Measurements from ENCODE around the gene PROM2.

PROM2 gene

DNA sequence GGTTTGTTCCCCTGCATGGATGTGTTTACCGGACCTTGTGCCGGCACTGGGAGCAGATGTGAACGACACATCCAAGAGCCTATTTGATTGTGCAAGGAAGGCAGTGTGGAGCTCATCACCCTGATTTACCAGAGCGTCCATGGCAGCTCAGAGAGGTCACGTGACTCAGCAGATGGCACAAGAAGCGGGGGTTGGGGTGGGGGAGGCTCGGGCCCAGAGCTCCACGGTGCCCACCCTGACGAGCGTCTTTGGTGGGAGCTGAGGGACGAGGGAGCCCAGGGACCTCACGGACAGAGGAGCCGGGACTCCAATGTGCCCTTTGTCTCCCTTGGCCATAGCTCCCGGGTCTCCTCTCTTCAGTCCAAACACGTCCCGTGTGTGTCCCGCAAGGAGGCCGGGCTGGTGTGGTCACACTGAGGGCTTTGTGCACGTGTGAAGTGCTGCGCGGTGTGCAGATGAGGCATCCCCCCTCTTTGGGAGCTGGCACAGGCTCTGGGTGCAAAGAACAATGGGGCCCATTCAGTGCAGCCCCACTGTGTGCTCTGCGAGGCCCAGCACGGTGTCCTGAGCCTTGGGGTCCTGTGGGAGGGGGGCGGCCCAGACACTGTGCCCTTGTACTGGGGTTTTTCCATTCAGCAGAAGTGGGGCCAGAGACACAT lies 38.4 kb downstream of the PROM2 start:
- H3K27ac ChIP-seq (ENCODE audit: low read length), result no peak overlapping the region
- no peaks in the 10 kb centered on the region for H3K27me3 ChIP-seq (ENCODE audit: control insufficient read depth, insufficient read depth, low read length)
- H3K9ac ChIP-seq (ENCODE audit: low read length), result no peak overlapping the region
- no peaks in the 10 kb centered on the region for H3K36me3 ChIP-seq (ENCODE audit: control insufficient read depth, low read depth, low read length)
- no peaks in the 10 kb centered on the region for H3K9me3 ChIP-seq (ENCODE audit: control insufficient read depth, low read depth, low read length)
- no peak overlapping the region for H3K4me3 ChIP-seq (ENCODE audit: low read length)
- no peaks in the 10 kb centered on the region for H3K4me1 ChIP-seq (ENCODE audit: control insufficient read depth, low read depth, low read length)

DNA sequence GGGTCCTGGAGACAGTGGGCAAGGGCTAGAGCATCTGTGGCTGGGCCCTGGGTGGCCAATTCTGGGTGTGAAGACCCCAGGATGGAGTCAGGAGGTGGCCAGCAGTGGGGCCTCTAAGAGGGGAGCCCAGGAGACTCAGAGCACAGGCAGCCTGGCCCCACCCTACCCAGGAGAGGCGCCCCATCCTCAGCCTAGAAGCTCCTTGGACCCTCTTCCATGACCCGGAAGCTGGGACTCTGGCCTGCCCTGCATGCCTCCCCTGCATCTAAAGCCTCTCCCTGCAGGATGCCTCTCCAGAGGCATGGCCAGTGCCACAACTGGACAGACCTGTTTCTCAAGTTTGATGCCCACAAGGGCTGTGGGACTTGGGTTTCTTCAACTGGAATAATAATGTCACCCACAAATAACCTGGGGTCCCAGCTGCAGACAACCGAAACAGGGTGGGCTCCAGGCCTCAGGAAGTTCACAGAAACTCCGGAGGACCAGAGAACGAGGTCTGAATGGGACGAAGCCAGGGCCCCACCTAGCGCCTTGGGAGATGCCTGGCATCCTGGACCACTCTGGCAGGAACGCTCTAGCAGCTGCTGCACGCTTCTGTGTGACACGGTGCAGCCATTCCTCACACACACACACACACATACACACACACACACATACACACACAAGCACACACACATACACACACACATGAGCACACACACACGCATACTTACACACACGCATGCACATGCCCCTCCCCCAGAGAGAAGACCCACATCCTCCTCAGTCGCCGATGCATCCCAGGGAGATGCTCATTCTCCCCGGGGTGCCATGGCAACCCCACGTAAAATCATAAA lies 39.3 kb downstream of the PROM2 start:
- H3K36me3 ChIP-seq (ENCODE audit: control insufficient read depth, low read depth, low read length), result no peaks in the 10 kb centered on the region
- H3K4me3 ChIP-seq (ENCODE audit: low read length), result no peak overlapping the region
- no peak overlapping the region for H3K27ac ChIP-seq (ENCODE audit: low read length)
- H3K4me1 ChIP-seq (ENCODE audit: control insufficient read depth, low read depth, low read length), result no peaks in the 10 kb centered on the region
- no peaks in the 10 kb centered on the region for H3K9me3 ChIP-seq (ENCODE audit: control insufficient read depth, low read depth, low read length)
- H3K27me3 ChIP-seq (ENCODE audit: control insufficient read depth, insufficient read depth, low read length), result no peaks in the 10 kb centered on the region
- H3K9ac ChIP-seq (ENCODE audit: low read length), result no peak overlapping the region

DNA sequence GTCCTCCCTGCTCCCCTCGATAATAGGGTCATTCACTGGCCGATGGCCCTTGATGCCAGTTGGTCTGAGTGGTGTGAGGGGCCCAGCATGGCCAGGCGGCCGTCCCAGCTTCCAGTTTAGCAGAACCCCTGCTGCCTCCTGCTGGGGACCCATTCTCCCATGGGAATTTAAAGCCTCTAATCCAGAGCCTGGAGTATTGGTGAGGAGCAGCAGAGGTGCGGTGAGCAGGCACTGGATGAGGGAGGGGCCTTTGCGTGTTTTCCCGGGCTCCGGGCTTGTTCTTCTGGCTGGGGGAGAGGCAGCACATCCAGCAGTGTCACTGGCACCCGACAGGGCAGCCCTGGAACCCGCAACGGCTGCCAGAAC lies 40.3 kb downstream of the PROM2 start:
- H3K4me3 ChIP-seq (ENCODE audit: low read length), result no peak overlapping the region
- no peaks in the 10 kb centered on the region for H3K9me3 ChIP-seq (ENCODE audit: control insufficient read depth, low read depth, low read length)
- no peak overlapping the region for H3K9ac ChIP-seq (ENCODE audit: low read length)
- no peak overlapping the region for H3K27ac ChIP-seq (ENCODE audit: low read length)
- no peaks in the 10 kb centered on the region for H3K4me1 ChIP-seq (ENCODE audit: control insufficient read depth, low read depth, low read length)
- no peaks in the 10 kb centered on the region for H3K27me3 ChIP-seq (ENCODE audit: control insufficient read depth, insufficient read depth, low read length)
- no peaks in the 10 kb centered on the region for H3K36me3 ChIP-seq (ENCODE audit: control insufficient read depth, low read depth, low read length)

DNA sequence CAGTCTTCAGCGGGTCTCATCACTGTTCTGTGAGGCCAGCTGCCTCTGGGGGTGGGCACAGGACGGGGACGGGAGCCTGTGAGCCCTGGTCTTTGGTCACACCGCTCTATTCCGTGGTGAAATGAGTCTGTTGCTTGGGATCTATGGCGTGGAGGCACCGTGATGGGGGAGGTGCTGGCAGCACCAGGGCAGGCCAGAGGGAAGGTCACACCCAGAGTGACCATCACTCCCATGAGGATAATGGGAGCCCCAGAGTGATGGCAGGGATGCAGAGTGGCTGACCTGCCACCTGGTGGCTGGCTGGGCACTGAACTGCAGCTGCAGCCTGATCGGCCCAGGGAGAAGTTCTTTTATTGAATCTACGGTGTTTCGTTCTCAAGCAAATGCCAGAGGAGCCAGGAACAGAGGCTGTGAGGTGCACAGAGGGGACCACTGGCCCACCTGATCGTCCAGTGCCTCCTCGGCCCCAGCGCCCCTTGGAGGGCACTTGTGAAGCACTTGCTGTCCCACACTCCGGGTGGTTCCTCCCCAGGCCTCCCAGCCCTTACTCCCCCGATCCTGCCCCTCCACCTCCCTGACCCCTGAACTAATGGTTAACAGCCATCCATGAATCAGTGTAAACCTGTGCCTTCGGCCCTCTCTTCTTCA lies 40.8 kb downstream of the PROM2 start:
- H3K4me1 ChIP-seq (ENCODE audit: control insufficient read depth, low read depth, low read length), result no peaks in the 10 kb centered on the region
- H3K9me3 ChIP-seq (ENCODE audit: control insufficient read depth, low read depth, low read length), result no peaks in the 10 kb centered on the region
- H3K9ac ChIP-seq (ENCODE audit: low read length), result no peak overlapping the region
- no peak overlapping the region for H3K4me3 ChIP-seq (ENCODE audit: low read length)
- no peaks in the 10 kb centered on the region for H3K27me3 ChIP-seq (ENCODE audit: control insufficient read depth, insufficient read depth, low read length)
- H3K36me3 ChIP-seq (ENCODE audit: control insufficient read depth, low read depth, low read length), result no peaks in the 10 kb centered on the region
- no peak overlapping the region for H3K27ac ChIP-seq (ENCODE audit: low read length)

DNA sequence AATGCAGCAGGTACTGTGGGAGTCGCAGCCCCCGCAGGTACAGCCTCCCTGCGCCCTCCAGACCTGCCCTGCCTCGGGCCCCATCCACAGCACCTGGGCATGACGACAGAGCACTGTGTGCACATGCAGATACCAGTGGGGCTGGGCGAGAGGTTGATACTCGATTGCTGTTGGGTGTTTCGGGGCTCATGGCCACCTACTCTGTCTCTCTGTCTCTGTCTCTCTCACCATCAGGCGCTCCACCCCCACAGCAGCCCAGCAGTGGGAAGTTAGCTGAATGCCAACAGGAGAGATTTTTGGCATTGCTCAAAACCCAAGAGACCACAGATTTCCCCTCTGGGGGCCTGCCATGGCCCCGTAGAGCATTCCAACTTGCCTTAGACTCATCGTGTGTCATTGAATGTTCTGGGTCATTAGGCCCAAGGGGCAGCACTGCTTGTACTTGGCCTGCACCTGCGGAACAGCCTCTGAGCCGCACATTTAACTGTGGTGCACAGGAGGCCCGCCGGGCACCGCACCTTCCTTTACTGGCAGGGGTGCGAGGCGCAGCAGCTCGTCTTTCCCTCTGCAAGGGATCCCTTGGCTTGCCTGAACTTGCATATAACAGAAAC lies 41.7 kb downstream of the PROM2 start:
- Histone ChIP-seq H3K4me3 (ENCODE audit: low read length) (no peak overlapping the region), H3K27me3 (ENCODE audit: control insufficient read depth, insufficient read depth, low read length) (no peaks in the 10 kb centered on the region), H3K9me3 (ENCODE audit: control insufficient read depth, low read depth, low read length) (no peaks in the 10 kb centered on the region), H3K9ac (ENCODE audit: low read length) (no peak overlapping the region), H3K27ac (ENCODE audit: low read length) (no peak overlapping the region), H3K4me1 (ENCODE audit: control insufficient read depth, low read depth, low read length) (no peaks in the 10 kb centered on the region), H3K36me3 (ENCODE audit: control insufficient read depth, low read depth, low read length) (no peaks in the 10 kb centered on the region)

DNA sequence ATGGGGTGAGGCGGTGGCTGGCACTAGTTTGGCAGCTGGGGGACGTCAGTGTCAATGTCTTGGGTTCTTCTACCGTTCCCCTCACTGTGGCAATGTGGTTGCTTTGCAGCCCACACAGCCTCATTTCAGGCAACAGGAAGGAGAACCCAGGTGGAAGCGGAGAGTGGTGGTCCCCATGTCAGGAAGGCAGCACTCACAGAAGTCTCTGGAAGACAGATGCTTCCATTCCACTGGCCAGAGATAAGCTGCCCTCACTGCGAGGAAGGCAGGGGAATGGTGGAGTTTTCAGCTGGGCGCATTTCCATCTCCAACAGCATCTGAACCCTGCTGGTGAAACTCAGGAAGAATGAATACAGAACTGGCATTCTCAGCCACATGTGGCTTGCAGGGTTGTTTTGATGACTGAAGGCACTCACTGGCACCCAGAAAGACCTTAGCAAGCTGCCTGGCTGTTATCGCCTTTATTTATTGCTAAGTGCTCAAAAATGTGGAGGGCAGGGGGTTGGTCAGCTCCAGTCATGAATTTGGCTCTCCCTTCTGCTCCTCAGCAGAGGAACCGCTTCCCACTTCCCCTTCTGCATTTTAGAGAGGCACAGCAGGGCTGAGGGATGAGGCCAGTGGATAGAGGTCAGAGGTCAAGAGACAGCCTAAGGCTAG lies 42.3 kb downstream of the PROM2 start:
- Histone ChIP-seq H3K27me3 (ENCODE audit: control insufficient read depth, insufficient read depth, low read length) (no peaks in the 10 kb centered on the region), H3K4me3 (ENCODE audit: low read length) (no peak overlapping the region), H3K9me3 (ENCODE audit: control insufficient read depth, low read depth, low read length) (no peaks in the 10 kb centered on the region), H3K36me3 (ENCODE audit: control insufficient read depth, low read depth, low read length) (no peaks in the 10 kb centered on the region), H3K9ac (ENCODE audit: low read length) (no peak overlapping the region), H3K27ac (ENCODE audit: low read length) (no peak overlapping the region), H3K4me1 (ENCODE audit: control insufficient read depth, low read depth, low read length) (no peaks in the 10 kb centered on the region)

DNA sequence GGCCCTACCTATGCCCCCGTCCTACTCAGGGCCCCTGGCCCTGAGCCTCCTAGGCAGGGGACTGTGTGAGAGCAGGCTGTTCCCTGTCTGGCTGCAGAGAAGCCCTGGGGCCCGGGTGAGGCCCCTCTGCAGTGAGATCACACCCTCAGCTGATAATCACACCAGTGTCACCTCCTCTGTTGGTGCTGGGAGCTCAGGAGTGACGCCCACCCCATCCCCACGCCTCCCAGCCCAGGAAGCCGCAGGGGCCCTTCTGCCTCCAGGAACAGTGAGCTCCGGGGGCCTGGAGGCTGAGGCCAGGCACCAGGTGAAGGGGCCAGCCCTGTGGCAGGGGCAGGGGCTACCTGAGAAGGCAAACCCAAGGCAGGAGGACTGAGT lies 42.9 kb downstream of the PROM2 start:
- H3K27me3 ChIP-seq (ENCODE audit: control insufficient read depth, insufficient read depth, low read length), result no peaks in the 10 kb centered on the region

DNA sequence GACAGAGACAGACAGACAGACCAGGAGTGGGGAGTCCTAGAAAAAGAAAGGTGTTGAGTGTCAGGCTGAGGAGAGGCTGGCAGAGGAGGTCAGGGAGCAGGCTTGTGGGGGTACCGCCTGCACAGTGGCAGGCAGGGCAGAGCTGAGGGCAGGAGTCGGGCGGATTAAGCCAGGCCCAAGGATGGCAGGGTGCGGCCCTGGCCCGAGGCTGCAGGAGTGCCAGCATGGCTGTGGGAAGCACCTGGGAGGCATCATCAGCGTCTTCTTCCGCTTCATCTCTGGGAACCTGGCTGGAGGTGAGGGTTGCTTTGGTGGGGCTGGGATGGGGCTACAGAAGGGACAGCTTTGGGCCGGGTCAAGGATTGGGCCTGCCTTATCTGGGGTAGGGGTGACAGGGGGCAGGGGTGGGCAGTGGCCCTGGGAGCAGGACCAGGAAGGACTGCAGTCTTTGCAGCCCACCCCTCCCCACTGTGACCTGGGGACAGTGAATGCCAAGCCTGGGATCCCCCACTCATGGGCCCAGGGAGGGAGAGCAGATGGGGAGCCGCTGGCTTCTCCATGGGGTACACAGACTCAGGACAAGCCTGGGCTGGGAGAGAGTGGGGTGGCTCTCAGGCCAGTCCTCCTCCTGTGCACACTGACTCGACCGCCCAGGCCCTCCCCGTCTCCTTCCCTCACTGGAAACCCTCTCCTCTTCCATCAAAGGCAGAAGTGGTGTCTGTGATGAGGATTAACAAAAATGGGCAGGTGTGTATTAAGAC lies 43.6 kb downstream of the PROM2 start:
- Histone ChIP-seq H3K4me3 (ENCODE audit: low read length) (no peak overlapping the region), H3K9ac (ENCODE audit: low read length) (no peak overlapping the region), H3K4me1 (ENCODE audit: control insufficient read depth, low read depth, low read length) (no peaks in the 10 kb centered on the region), H3K27ac (ENCODE audit: low read length) (no peak overlapping the region), H3K27me3 (ENCODE audit: control insufficient read depth, insufficient read depth, low read length) (no peaks in the 10 kb centered on the region), H3K9me3 (ENCODE audit: control insufficient read depth, low read depth, low read length) (no peaks in the 10 kb centered on the region), H3K36me3 (ENCODE audit: control insufficient read depth, low read depth, low read length) (no peaks in the 10 kb centered on the region)

More for the DNA sequence above, 42.9 kb downstream of the PROM2 start:
- no peaks in the 10 kb centered on the region for H3K9me3 ChIP-seq (ENCODE audit: control insufficient read depth, low read depth, low read length)
- no peaks in the 10 kb centered on the region for H3K36me3 ChIP-seq (ENCODE audit: control insufficient read depth, low read depth, low read length)
- no peak overlapping the region for H3K27ac ChIP-seq (ENCODE audit: low read length)
- no peak overlapping the region for H3K9ac ChIP-seq (ENCODE audit: low read length)
- no peak overlapping the region for H3K4me3 ChIP-seq (ENCODE audit: low read length)
- no peaks in the 10 kb centered on the region for H3K4me1 ChIP-seq (ENCODE audit: control insufficient read depth, low read depth, low read length)

DNA sequence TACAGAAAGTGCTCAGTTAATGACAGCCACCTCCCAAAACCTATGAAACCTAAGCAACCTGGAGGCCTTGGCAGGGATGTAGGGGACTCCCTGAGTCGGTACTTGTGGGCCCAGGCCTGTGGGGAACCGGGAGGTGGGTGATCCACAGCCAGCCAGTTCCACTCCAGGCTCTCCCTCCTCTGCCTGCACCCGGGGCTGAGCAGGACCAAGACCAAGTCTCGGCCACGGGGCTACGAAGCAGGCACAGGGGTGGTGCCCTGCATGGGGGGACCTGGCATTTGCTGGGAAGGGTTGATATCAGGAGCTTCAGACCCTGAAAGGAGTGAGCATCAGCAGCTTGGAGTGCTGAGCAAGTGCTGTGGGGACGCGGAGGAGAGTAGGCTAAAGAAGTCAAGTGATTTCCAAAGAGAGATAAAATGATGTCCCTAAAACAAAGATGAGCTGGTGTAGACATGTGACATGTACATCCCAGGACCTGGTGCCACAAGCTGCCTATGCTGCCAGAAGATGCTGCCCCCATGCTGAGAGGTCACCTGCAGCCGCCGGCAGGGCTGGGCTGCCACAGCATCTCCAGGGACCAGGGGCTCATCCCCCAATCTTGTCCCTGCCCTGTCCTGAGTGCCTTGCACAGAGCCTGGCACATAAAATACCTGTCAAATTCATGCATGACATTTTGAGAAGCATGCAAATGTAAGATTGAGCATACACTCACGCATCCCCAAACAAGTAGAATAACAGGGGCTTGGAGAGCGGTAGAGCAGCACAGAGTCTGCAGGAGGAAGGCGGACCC lies 44.4 kb downstream of the PROM2 start:
- no peak overlapping the region for H3K9ac ChIP-seq (ENCODE audit: low read length)
- H3K27ac ChIP-seq (ENCODE audit: low read length), result no peak overlapping the region
- H3K4me1 ChIP-seq (ENCODE audit: control insufficient read depth, low read depth, low read length), result no peaks in the 10 kb centered on the region
- no peaks in the 10 kb centered on the region for H3K27me3 ChIP-seq (ENCODE audit: control insufficient read depth, insufficient read depth, low read length)
- H3K4me3 ChIP-seq (ENCODE audit: low read length), result no peak overlapping the region
- H3K9me3 ChIP-seq (ENCODE audit: control insufficient read depth, low read depth, low read length), result no peaks in the 10 kb centered on the region
- H3K36me3 ChIP-seq (ENCODE audit: control insufficient read depth, low read depth, low read length), result no peaks in the 10 kb centered on the region

DNA sequence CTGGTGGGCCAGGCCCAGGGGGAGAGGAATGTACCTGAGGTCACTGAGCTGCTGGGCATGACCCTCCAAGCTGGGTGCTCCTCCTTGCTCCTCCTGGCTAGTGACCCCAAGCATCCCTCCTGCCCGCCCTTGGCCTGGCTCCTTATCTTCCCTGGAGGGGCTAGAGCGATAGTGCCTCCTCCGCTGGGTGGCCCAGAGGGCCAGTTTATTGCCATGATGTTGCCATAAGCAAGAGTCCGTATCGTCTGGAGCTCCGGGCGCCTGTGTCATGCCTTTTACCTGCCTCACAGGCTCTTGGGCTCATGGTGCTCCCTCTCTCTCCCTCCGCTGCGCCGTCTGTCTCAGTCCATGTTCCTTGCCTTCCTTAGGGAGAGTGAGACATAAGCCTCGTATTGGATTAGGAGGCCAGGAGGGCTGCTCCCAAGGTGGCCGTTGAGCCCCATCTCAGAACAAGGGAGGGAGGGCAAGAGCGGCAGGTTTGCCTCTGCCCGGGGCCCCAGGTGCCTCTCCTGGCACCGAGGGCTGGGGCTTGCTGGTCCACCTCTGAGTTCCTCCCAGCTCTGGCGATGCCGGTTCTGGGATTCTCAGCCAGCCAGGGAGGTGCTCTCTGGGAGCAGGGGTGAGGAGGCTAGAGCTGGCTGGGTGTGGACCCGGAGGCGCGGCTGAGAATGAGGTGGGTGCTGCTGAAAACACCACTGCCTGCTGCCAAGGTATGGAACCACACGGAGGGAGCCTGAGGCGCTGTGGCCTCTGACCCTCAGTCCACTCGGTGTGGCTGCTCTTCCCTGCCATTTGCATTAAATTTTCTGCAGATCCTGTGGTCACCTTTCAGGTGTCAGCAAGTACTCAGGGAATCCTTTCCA lies 45.5 kb downstream of the PROM2 start:
- H3K27ac ChIP-seq (ENCODE audit: low read length), result no peak overlapping the region
- no peak overlapping the region for H3K4me3 ChIP-seq (ENCODE audit: low read length)
- no peaks in the 10 kb centered on the region for H3K27me3 ChIP-seq (ENCODE audit: control insufficient read depth, insufficient read depth, low read length)
- no peaks in the 10 kb centered on the region for H3K4me1 ChIP-seq (ENCODE audit: control insufficient read depth, low read depth, low read length)
- no peaks in the 10 kb centered on the region for H3K36me3 ChIP-seq (ENCODE audit: control insufficient read depth, low read depth, low read length)
- no peaks in the 10 kb centered on the region for H3K9me3 ChIP-seq (ENCODE audit: control insufficient read depth, low read depth, low read length)
- H3K9ac ChIP-seq (ENCODE audit: low read length), result no peak overlapping the region
